Osteocyte (in vitro differentiated cells): ENCODE measurements around the gene LONRF2. TPM values are rescaled to one million over a fixed set of nuclear protein-coding genes. Genes with fewer than 3 reads are reported as not detected.
"Not testable (repeated sequence)": the region's sequence is repeated elsewhere in the genome, so short reads cannot be mapped to it uniquely, and the experiment has no call there.

Experiments used
- DNase-seq: peaks from one replicate; pipeline ENCODE4 v3.0.0; 2021; ENCODE audit warnings: mixed read lengths; ENCODE audit not compliant: unreplicated experiment; ENCODE audit errors: extremely low spot score
- H3K27ac Mint-ChIP-seq: one replicate; pipeline ENCODE4 v1.8.0; 2021; ENCODE audit warnings: mild to moderate bottlenecking, mixed read lengths; ENCODE audit not compliant: unreplicated experiment
- H3K27me3 Mint-ChIP-seq: one replicate; pipeline ENCODE4 v1.8.0; 2021; ENCODE audit warnings: mixed read lengths; ENCODE audit not compliant: unreplicated experiment
- H3K36me3 Mint-ChIP-seq: one replicate; pipeline ENCODE4 v1.8.0; 2021; ENCODE audit warnings: mixed read lengths; ENCODE audit not compliant: unreplicated experiment
- H3K4me1 Mint-ChIP-seq: one replicate; pipeline ENCODE4 v1.8.0; 2021; ENCODE audit warnings: mixed read lengths; ENCODE audit not compliant: unreplicated experiment
- H3K4me3 Mint-ChIP-seq: one replicate; pipeline ENCODE4 v1.8.0; 2021; ENCODE audit warnings: mild to moderate bottlenecking, moderate library complexity, mixed read lengths; ENCODE audit not compliant: unreplicated experiment
- H3K9me3 Mint-ChIP-seq: one replicate; pipeline ENCODE4 v1.8.0; 2021; ENCODE audit warnings: mixed read lengths; ENCODE audit not compliant: unreplicated experiment
- long read RNA-seq: library from polyadenylated mRNA; unstranded; transcript quantifications from one replicate; pipeline ENCODE4 v2.0.0, GENCODE V29; 2021
- total RNA-seq: library from RNA; stranded (reverse); gene quantifications from 2 replicates; pipeline ENCODE4 v1.2.1, GENCODE V29; 2021
- TF ChIP-seq, protein P1 (sequence below): fragments of 200-600 bp; sonication (generic); IDR thresholded peaks from 2 replicates; pipeline ENCODE4 v1.5.0; 2021; ENCODE audit warnings: antibody characterized with exemption, mild to moderate bottlenecking, moderate library complexity

The LONRF2 gene
- total RNA-seq, result 0.26 and 0.32 TPM in 2 replicates
- long read RNA-seq, result 0 reads

DNA sequence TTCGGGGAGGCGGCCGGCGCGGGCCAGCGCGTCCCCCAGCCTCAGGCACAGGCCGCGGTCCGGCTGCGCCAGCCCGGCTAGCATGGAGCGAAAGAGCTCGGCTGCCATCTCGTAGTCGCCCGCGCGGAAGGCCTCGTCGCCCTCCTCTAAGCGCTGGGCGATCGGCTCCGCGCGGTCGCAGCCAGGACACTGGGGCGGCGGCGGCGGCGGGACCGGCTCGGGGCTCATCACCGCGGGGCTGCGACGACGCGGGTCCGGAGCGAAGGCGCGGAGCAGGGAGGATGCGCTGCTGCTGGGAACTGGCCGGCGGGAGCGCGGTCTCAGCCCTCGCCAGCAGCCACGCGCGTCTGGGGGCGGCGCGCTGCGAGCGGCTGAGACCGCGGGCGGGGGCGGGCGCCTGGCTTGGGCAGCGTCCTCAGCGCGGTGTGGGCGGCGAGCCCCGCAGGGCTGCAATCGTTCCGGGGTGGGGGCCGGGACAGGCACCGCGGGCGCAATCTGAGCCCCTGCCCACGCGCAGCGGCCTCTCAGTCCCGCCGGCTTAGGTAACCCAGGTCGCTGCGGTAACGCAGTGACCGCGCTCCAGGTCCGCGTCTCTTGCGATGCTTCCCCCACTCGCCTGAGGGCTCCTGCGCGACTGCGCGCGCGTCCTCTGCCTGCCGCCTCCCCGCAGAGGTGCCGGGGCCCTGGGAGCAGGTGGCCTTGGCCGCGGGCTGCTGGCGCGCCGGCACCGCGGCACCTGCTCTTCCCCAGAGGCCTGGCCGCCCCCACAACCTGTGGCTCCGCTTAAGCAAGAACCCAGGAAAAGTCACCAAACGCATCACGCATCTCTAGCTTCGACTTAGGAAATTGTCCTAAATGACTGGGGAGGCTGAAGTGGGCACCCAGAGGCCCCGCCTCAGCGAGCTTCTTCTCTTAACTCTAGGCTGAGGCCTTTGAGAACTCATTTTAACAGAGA lies at the start of gene LONRF2:
Gene LONRF2, minus strand, starts transcription at position 636 of the 955 bp plus-strand sequence. Its CDS starts 408 bp downstream, at position 228.
- H3K4me1 Mint-ChIP-seq, result peaks cover 2% of the 10 kb centered on the region
- no peak for DNase-seq
- H3K36me3 Mint-ChIP-seq, result peaks cover 7% of the 10 kb centered on the region
- peak within 1 kb of the TSS; percentile 62 for H3K4me3 Mint-ChIP-seq
- TF ChIP-seq, protein P1, sequence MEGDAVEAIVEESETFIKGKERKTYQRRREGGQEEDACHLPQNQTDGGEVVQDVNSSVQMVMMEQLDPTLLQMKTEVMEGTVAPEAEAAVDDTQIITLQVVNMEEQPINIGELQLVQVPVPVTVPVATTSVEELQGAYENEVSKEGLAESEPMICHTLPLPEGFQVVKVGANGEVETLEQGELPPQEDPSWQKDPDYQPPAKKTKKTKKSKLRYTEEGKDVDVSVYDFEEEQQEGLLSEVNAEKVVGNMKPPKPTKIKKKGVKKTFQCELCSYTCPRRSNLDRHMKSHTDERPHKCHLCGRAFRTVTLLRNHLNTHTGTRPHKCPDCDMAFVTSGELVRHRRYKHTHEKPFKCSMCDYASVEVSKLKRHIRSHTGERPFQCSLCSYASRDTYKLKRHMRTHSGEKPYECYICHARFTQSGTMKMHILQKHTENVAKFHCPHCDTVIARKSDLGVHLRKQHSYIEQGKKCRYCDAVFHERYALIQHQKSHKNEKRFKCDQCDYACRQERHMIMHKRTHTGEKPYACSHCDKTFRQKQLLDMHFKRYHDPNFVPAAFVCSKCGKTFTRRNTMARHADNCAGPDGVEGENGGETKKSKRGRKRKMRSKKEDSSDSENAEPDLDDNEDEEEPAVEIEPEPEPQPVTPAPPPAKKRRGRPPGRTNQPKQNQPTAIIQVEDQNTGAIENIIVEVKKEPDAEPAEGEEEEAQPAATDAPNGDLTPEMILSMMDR, result no peak
- H3K27ac Mint-ChIP-seq, result no peak within 1 kb of the TSS
- H3K27me3 Mint-ChIP-seq, result peaks cover 66% of the 10 kb centered on the region
- peaks cover 11% of the 10 kb centered on the region for H3K9me3 Mint-ChIP-seq

GRCh38 chr2:100367163-100367562 lies 44.9 kb upstream of the LONRF2 start:
- Mint-ChIP-seq H3K4me3 (no peak overlapping the region), H3K27ac (no peak overlapping the region), H3K36me3 (peaks cover 4% of the 10 kb centered on the region), H3K9me3 (peaks cover 32% of the 10 kb centered on the region), H3K27me3 (peaks cover 41% of the 10 kb centered on the region), H3K4me1 (peaks cover 6% of the 10 kb centered on the region)
- DNase-seq, result no peak
- TF ChIP-seq, protein P1, result no peak

DNA sequence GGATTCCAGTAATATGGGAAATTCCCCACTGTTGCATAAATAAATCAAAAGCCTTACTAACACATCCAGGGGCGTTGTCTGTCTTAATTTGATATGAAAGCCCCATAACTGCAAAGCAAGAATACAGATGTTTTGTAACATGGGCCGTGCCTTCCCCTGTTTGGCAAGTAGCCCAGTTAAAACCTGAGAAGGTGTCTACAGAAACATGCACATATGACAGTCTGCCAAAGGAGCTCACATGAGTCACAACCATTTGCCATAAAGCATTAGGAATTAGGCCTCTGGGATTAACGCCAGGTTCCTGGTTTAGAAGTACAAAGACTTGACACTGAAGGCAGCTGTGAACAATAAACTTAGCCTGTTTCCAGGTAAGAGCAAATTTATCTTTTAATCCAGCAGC lies 43.1 kb upstream of the LONRF2 start:
- peak; percentile 10 for DNase-seq
- no peak overlapping the region for H3K4me3 Mint-ChIP-seq
- H3K27ac Mint-ChIP-seq, result no peak overlapping the region
- peaks cover 33% of the 10 kb centered on the region for H3K27me3 Mint-ChIP-seq
- peaks cover 26% of the 10 kb centered on the region for H3K9me3 Mint-ChIP-seq
- peaks cover 3% of the 10 kb centered on the region for H3K36me3 Mint-ChIP-seq
- peaks cover 6% of the 10 kb centered on the region for H3K4me1 Mint-ChIP-seq
- TF ChIP-seq, protein P1, result no peak

- H3K4me3 Mint-ChIP-seq, H3K27ac Mint-ChIP-seq, H3K9me3 Mint-ChIP-seq, H3K4me1 Mint-ChIP-seq, H3K36me3 Mint-ChIP-seq, DNase-seq: not testable (repeated sequence)
- H3K27me3 Mint-ChIP-seq, result peaks cover 29% of the 10 kb centered on the region
These were observed 40.0 kb upstream of the LONRF2 start for GRCh38 chr2:100362269-100362668.

DNA sequence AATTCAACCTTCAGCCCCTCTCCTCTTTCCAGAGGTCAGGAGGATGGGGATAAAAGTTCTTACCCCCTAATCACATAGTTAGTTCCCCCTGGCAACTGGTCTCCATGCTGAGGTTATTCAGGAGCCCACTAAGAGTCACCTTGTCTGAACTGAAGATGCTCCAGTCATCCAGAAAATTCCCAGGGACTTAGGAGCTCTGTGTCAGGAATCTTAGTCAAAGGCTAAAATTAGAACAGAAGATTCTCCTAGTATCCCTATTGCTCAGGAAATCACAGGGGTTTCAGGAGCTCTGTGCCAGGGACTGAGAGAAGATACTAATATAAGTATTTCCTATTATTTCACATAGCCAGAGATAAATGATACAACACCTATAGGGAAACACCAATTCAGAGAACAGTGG lies 37.3 kb upstream of the LONRF2 start:
- H3K9me3 Mint-ChIP-seq, result peaks cover 9% of the 10 kb centered on the region
- DNase-seq, result no peak
- no peak overlapping the region for H3K4me3 Mint-ChIP-seq
- no peak overlapping the region for H3K27ac Mint-ChIP-seq
- H3K4me1 Mint-ChIP-seq, result peaks cover 1% of the 10 kb centered on the region
- H3K27me3 Mint-ChIP-seq, result peaks cover 42% of the 10 kb centered on the region
- H3K36me3 Mint-ChIP-seq, result peaks cover 3% of the 10 kb centered on the region
- TF ChIP-seq, protein P1, result no peak
